ENCODE results near the gene PAQR8.

Gene PAQR8

GRCh38 chr6:52331793-52332457 is 30.0 kb upstream of the PAQR8 start:
- TF ChIP-seq NFIC (IDR thresholded peaks at IDR 0.05), result 0 out of 2 replicates have a peak, but pooled peaks have one; percentile 29
- no peak for TF ChIP-seq REST (IDR thresholded peaks at IDR 0.05; ENCODE audit: low read depth)

GRCh38 chr6:52333840-52334200 is 28.1 kb upstream of the PAQR8 start:
- TF ChIP-seq EGR1 (IDR thresholded peaks at IDR 0.05) (no peak), TAF1 (IDR thresholded peaks at IDR 0.05; ENCODE audit: low read depth) (no peak), EP300 (IDR thresholded peaks at IDR 0.05; ENCODE audit: borderline replicate concordance) (no peak), REST (IDR thresholded peaks at IDR 0.05; ENCODE audit: low read depth) (no peak), YY1 (IDR thresholded peaks at IDR 0.05; ENCODE audit: low read depth) (no peak), RAD21 (IDR thresholded peaks at IDR 0.05; ENCODE audit: low read depth) (no peak), MAX (IDR thresholded peaks at IDR 0.05) (no peak), FOXM1 (IDR thresholded peaks at IDR 0.05; ENCODE audit: borderline replicate concordance, low read depth) (no peak), ZBTB7A (IDR thresholded peaks at IDR 0.05; ENCODE audit: low read depth) (no peak), CEBPB (IDR thresholded peaks at IDR 0.05) (no peak), TCF12 (IDR thresholded peaks at IDR 0.05; ENCODE audit: low read depth) (no peak), CREB1 (IDR thresholded peaks at IDR 0.05; ENCODE audit: low read depth) (no peak), NFIC (IDR thresholded peaks at IDR 0.05) (no peak), TEAD4 (IDR thresholded peaks at IDR 0.05) (no peak), USF1 (IDR thresholded peaks at IDR 0.05) (no peak)

GRCh38 chr6:52335576-52335975 is 26.4 kb upstream of the PAQR8 start:
- TF ChIP-seq NFIC (IDR thresholded peaks at IDR 0.05), result no peak
- TF ChIP-seq MAX (IDR thresholded peaks at IDR 0.05), result no peak
- TF ChIP-seq ZBTB7A (IDR thresholded peaks at IDR 0.05; ENCODE audit: low read depth), result no peak
- no peak for TF ChIP-seq CREB1 (IDR thresholded peaks at IDR 0.05; ENCODE audit: low read depth)
- TF ChIP-seq YY1 (IDR thresholded peaks at IDR 0.05; ENCODE audit: low read depth), result no peak
- TF ChIP-seq TCF12 (IDR thresholded peaks at IDR 0.05; ENCODE audit: low read depth), result no peak
- no peak for TF ChIP-seq CEBPB (IDR thresholded peaks at IDR 0.05)
- TF ChIP-seq TEAD4 (IDR thresholded peaks at IDR 0.05), result no peak
- TF ChIP-seq TAF1 (IDR thresholded peaks at IDR 0.05; ENCODE audit: low read depth), result no peak
- no peak for TF ChIP-seq EGR1 (IDR thresholded peaks at IDR 0.05)
- TF ChIP-seq EP300 (IDR thresholded peaks at IDR 0.05; ENCODE audit: borderline replicate concordance), result no peak
- TF ChIP-seq FOXM1 (IDR thresholded peaks at IDR 0.05; ENCODE audit: borderline replicate concordance, low read depth), result no peak
- no peak for TF ChIP-seq USF1 (IDR thresholded peaks at IDR 0.05)
- TF ChIP-seq RAD21 (IDR thresholded peaks at IDR 0.05; ENCODE audit: low read depth), result no peak
- TF ChIP-seq REST (IDR thresholded peaks at IDR 0.05; ENCODE audit: low read depth), result no peak

GRCh38 chr6:52336919-52337561 is 24.9 kb upstream of the PAQR8 start:
- TF ChIP-seq EGR1 (IDR thresholded peaks at IDR 0.05) (no peak), USF1 (IDR thresholded peaks at IDR 0.05) (peak; percentile 34; the same call in 1 of the 2 replicates)
